Inflammatory macrophage treated with lipopolysaccharide for 1 hour (primary cell): ENCODE data around the gene PALLD.

ENCODE experiments used
- DNase-seq, 2 donors: peaks; one replicate each; pipeline ENCODE4 v3.0.0-alpha.2; 2020 to 2022

Gene PALLD

DNA sequence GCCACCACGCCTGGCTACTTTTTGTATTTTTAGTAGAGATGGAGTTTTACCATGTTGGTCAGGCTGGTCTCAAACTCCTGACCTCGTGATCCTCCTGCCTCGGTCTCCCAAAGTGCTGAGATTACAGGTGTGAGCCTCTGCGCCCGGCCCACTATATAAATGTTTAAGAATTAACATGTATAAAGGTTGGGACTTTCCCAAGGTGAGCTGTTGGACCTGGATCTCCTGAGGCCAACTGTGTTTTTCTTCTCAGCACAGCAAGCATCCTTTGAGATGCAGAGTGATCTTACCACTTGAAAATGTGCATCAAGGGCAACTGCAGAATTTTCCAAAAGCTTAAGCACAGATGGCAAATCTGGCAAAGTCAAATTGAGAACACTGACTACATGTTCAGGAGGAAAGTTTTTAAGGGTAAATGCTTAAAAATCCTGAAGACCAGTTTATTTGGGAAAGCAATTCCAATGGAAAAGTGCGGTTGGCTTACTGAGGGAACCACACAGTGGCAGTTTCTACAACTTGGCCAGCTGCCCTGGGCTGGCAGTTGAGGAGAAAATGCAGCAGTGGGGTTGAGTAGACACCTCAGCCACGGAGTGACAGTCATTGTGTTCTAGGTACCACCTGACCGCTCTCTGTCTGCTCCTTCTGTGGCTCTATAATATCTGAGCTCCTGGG lies 344.3 kb downstream of the PALLD start:
- no peak for DNase-seq

GRCh38 chr4:168841672-168842019 lies 344.8 kb downstream of the PALLD start:
- no peak for DNase-seq

DNA sequence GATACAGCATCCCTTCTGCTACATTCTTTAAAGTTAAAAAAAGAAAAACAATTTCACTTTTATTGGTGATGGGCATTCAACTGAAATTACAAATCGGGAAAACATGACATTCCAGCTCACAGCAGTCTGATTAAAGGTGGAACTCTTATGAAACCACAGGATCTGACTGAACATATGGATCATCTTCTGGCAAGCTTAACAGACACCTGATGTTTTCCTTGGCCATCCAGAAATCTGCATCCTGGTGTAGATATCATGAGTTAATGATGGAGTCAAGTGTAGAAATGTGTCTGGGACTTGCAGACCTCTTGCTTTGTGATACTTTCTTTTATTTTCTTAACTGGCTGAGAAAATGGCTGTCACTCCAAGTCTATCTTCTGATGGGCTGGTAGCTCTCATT lies 345.3 kb downstream of the PALLD start:
- no peak for DNase-seq

GRCh38 chr4:168843635-168844034 lies 346.8 kb downstream of the PALLD start:
- no peak for DNase-seq

DNA sequence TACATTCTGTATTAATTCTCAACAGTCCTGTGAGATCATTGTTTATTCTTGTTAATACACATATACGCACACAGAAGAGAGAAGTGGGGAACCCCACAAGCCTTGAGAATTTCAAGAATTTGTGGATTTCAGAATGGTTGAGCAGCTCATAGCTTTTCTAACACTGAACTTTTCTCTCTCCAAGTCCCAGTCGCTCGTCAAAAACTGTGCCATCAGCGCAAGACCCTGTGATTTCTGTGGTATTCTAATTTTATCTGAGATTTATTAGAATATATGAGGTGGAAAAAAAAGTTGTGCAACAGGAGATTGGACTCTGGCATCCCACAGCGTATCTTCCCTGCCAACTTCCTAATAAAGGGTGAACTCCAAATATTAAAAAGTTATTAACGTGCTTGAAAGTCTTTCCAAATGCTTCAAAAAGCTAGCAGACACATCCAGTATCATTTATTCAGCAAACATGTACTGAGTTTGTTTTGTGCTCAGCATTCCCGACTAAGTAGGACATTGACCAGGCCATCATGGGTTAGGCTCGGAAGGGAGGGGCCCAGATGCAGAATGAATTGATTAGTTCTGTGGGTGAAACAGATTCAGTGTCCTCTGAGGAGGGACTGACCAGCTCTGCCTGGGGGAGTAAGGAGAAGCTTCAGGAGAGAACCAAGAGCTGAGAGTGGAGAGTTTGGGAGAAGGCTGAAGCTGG lies 347.6 kb downstream of the PALLD start:
- no peak for DNase-seq

- no peak for DNase-seq
These were observed 349.0 kb downstream of the PALLD start for GRCh38 chr4:168845897-168846296.

DNA sequence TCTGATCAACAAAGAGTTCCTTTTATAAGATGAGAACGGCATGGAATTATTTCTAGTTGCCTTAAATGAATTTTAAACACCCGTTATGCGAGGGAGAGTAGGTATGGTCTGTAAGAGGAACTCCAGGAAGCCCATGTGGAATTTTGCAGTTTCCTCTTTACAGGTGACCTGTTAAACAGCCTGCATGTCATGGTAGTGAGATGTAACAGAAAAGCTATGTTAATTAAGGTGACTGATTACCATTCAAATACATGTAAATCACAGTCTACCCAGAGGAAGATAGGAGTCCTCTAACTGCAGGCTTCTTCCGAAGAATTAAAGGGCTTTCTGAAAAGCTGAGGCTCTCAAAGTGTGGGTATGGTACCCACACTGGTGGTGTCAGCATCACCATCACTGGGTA lies 349.6 kb downstream of the PALLD start:
- no peak for DNase-seq

DNA sequence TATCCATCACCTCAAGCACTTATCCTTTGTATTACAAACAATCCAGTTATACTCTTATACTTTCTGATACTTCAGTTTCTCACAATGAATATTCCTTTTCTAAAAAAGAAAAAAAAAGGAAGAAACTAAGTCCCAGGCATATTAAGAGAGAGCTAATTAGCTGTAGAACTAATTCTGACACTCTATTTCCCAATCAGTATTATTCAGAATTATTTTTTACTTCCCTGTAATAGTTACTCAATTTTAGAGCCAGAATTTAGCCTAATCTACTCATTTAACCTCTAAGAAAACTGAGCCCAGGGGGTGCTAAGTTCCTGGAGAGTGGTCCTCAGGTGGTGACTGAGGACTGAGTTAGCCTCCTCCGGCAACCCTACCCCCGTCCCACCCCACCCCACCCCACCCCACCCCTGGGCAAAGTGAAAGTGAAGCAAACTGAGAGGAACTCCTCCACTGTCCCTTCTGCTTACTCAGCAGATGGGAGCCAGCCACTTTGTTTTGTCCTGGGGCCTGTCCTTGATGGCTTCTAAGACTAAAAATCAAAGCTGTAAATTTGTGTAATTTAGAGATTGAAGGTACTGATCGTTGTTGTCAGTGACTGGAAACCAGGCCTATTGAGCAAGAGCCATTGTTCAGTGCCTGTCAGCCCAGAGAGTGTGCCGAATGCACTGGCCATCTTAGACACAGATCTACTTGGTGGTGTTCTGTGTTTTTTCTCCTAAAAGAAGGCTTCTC lies 351.1 kb downstream of the PALLD start:
- peak; percentile 32 to 48 for DNase-seq

DNA sequence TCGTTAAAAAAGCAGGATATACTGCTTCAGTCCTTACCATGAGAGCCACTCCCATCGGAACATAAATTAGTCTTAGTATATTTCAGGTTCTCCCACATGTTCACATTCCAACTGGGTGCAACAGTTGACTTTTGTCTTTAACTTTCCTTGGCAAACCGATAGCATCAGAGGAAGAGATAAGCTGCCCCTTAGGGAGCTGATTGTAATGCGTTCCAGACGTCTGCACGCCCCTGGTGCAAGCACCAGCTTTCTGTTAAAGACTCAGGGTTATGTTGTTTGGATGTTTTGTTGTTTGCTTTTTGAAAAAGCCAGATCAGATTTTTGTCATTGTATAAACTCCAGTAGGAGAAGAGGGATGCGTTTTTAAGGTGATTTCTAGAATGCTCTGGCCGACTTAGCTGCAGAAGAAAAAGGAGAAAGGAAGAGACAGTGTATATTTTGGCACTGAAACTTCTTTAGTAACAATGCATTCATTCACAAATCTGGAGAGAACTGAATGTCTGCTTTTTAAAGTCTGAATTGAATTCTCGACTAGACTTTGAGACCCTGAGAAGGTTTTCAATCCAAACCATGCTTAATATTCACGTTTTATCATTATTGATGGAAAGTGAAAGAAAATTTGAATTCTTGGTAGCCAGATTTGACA lies 352.3 kb downstream of the PALLD start:
- no peak for DNase-seq

GRCh38 chr4:168849997-168850396 lies 353.1 kb downstream of the PALLD start:
- DNase-seq: no peak

DNA sequence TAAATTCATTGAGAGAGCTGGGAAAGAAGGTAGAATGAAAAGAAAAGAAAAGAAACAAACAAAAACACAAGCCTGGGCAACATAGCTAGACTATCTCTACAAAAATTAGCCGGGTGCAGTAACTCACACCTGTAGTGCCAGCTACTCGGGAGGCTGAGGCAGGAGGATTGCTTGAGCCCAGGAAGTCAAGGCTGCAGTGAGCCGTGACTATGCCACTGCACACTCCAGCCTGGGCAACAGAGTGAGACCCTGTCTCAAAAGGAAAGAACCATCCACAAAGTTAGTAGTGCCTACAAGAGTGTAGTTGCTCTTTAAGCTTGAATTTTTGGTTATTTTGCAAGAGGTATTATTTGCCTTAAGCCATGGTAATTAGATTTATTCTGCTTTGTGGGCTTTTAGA lies 355.5 kb downstream of the PALLD start:
- no peak for DNase-seq

DNA sequence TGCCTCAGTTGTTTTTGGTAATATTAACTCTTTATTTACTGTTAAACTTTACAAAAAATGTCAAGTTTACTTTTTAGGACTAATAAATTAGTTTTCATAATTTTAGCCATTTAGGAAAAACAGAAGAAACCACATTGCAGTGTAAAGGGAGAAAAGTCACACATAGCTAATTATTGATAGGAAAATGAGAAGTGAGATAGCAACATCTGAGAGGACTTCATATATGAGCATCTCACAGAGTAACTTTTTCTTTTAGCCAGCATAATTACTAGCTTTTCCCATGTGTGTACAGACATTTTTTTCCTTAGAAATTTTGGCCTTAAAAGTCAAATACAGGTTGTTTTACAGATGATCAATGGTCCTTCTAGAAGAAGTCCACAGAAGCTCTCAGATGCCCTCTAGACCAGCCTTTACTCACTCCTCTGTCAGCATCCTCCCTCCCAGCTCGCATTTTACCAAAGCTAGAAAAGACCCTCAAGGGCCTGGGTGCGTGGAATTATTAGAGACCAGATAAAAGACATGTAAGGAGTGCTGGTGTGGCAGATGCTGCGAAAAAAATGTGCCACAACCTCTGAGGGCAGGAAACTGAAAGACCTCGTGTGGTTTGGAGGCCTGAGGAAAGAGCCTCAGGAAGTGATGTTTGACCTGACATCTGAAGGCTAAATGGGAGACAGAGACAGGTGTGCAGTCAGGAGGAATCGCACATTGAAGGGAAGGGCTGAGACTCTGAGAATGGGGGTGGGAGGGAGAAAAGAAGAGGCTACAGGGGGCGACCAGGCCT lies 356.3 kb downstream of the PALLD start:
- no peak for DNase-seq

DNA sequence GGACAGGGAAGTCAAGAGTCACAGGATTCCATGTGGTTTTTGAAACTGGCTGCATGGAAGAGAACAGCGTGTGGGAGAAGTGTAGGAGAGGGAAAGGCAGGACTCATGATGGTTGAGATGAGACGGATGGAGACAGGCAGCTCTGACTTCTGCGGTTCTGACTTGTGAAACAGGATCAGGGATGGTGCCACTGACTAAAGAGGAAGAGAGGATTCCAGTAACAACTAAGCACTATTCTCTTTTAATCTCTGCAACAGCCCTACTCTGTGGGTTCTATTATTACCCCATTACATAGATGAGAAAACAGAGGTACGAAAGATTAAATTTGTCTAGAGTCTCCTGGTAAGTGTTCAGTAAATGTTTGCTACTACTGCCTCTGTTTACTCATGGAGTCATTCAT lies 356.9 kb downstream of the PALLD start:
- peak; percentile 59 to 76 for DNase-seq

DNA sequence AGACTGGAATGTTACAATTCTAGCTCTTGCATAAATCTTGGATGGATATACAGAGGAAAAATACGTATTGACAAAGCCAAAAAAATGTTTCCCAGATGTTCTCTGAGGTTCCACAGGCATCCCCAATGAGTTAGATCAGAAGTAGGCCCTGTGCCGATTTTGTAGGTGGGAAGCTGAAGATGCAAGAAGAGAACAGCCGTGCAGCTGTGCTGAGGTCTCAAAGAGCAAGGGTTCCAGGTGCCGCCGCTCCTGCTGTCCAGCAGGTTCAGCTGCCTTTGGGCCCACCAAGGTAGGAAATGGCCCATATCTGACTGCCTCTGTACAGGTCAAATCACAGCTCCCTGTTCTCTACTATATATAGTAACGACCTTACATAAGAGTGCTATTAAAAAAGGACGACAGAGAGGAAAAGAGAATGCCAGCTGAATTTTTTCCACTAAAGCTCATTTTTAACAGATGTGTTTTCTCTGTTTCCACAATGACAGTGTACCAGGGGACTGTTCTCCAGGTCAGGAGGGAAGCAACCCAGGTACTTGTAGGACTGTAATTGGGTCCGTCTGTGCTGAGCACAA lies 357.6 kb downstream of the PALLD start:
- DNase-seq: no peak

DNA sequence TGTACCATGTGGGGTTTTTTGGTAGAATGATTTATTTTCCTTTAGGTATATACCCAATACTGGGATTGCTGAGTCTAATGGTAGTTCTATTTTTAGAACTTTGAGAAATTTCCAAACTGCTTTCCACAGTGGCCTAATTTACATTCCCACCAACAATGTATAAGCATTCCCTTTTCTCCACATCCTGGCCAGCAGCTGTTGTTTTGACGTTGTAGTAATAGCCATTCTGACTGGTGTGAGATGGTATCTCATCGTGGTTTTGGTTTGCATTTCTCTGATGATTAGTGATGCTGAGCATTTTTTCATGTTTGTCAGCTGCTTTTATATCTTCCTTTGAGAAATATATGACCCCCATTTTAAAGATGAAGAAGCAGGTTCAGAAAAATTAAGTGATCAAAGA lies 359.5 kb downstream of the PALLD start:
- no peak for DNase-seq

GRCh38 chr4:168857009-168857408 lies 360.2 kb downstream of the PALLD start:
- no peak for DNase-seq

DNA sequence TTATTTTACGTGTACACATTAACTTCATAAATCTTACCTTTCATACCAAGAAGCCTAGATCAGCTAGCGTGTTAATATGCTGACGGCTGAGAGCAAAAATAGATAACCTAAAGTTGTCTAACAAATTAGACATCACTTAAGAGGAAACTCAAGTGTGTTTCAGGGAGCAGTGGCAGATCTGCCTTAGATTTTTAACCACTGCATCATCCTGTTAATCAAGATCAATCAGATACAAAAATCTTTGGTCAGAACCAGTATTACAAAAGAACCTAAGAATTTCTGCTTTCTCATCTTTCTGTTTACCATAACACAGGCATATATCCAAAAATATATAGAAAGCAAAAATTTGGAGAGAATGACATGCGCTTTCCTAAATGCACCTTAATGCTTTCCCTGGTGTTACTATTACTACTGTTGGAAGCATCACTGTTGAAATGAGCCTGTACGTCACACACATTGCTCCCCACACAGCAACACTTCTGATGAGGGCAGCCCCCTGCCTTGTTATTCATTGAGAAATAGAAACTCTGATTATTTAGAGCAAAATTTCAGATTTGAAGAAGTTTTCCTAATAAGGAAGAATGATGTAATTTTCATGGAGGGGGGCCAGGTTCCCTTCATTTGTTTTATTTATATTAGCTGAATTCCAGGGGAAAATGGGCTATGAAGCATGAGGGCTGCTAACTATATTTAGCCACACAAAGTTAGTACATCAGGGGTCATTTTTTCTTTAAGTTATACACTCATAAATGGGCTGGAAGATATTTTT lies 360.9 kb downstream of the PALLD start:
- DNase-seq: no peak

DNA sequence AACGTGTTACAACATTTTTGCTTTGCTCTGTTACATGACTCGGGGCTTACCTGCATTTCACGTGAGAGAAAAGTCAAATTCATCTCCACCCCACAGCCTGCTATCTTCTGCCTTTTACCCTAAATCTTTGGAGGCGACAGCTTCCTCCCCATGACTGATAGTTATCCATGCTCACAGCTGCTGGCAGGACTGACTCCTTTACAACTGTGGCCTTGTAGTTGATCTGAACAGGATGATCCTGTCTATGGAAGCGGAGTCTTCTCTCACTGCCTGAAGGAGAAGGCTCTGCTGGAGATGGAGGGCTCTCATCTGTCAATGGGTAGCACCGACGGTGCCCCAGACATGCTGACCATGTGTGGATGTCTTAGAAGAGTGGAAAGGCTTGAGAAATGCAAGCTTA lies 362.2 kb downstream of the PALLD start:
- DNase-seq: no peak

DNA sequence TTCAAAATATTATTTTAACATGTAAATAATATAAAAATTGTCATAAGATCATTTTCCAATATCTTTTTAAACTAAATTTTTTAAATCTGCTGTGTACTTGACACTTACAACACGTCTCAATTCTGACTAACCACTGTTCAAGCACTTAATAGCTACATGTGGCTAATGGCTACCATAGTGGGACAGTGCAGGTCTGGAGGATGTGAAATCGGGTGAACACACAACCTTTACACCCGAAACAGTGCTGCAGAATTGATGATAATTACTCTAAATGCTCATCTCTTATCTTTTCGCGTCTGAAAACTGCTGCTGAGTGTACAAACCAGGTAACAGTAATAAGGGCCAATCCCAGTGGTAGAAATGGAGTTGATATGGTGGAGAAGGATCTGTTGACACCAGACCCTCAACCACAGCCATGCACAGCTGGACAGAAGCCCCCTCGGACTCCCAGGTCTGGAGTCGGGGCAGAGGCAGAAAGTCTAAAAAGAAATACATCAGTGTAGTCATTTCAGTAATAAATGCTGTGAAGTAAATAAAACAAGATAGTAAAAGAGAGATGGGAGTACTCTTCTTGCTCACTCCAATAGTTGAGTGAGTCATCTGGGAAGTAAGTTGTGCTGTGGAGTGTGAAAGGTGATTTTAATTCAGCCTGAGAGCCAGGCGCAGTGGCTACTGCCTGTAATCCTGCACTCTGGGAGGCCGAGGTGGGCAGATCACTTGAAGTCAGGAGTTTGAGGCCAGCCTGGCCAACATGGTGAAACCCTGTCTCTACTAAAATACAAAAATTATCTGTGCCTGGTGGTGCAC lies 363.2 kb downstream of the PALLD start:
- DNase-seq: no peak

GRCh38 chr4:168860827-168861226 lies 364.0 kb downstream of the PALLD start:
- no peak for DNase-seq
